ENCODE measurements around the gene BMERB1. TPM values are rescaled to one million over a fixed set of nuclear protein-coding genes. Genes with fewer than 3 reads are reported as not detected.
"Not testable (repeated sequence)": the region's sequence is repeated elsewhere in the genome, so short reads cannot be mapped to it uniquely, and the experiment has no call there.

BMERB1 gene
- total RNA-seq, 3 donors from 2014 or later: 25.3 to 77.8 (median 38.7) TPM

GRCh38 chr16:15605839-15606517 lies 171.6 kb downstream of the BMERB1 start:
- H3K27me3 ChIP-seq: no peaks in the 10 kb centered on the region
- H3K27ac ChIP-seq: no peak overlapping the region
- intact Hi-C loops (cut with DNase I; ENCODE audit: low total_unique reads): no loop called here
- no peaks in the 10 kb centered on the region for H3K4me1 ChIP-seq
- H3K9me3 ChIP-seq: no peaks in the 10 kb centered on the region
- H3K4me3 ChIP-seq: no peak overlapping the region
- DNase-seq (ENCODE audit: low spot score in 2 of 2): no peak
- no peak for TF ChIP-seq POLR2AphosphoS5 (IDR thresholded peaks at IDR 0.05)
- TF ChIP-seq CTCF (IDR thresholded peaks at IDR 0.05): no peak
- no peak for TF ChIP-seq POLR2A (IDR thresholded peaks at IDR 0.05)
- H3K36me3 ChIP-seq: peaks cover 15% of the 10 kb centered on the region

GRCh38 chr16:15606518-15607220 lies 172.3 kb downstream of the BMERB1 start:
- no peak for TF ChIP-seq POLR2AphosphoS5 (IDR thresholded peaks at IDR 0.05)
- no peak for TF ChIP-seq CTCF (IDR thresholded peaks at IDR 0.05)
- no peak for TF ChIP-seq POLR2A (IDR thresholded peaks at IDR 0.05)
- no peaks in the 10 kb centered on the region for H3K4me1 ChIP-seq
- H3K9me3 ChIP-seq: no peaks in the 10 kb centered on the region
- DNase-seq (ENCODE audit: low spot score in 2 of 2): no peak
- intact Hi-C loops (cut with DNase I; ENCODE audit: low total_unique reads): no loop called here
- no peak overlapping the region for H3K4me3 ChIP-seq
- H3K27me3 ChIP-seq: no peaks in the 10 kb centered on the region
- no peak overlapping the region for H3K27ac ChIP-seq
- H3K36me3 ChIP-seq: peaks cover 9% of the 10 kb centered on the region

GRCh38 chr16:15607221-15607699 lies 172.9 kb downstream of the BMERB1 start:
- H3K4me1 ChIP-seq; H3K9me3 ChIP-seq; H3K27me3 ChIP-seq; DNase-seq (ENCODE audit: low spot score in 2 of 2); H3K4me3 ChIP-seq; H3K36me3 ChIP-seq; intact Hi-C loops (cut with DNase I; ENCODE audit: low total_unique reads): not testable (repeated sequence)
- H3K27ac ChIP-seq: peak overlapping the region in 1 of 2 donors; percentile 33

- no peaks in the 10 kb centered on the region for H3K9me3 ChIP-seq
- H3K4me3 ChIP-seq: no peak overlapping the region
- peaks cover 6% of the 10 kb centered on the region for H3K36me3 ChIP-seq
- H3K4me1 ChIP-seq: no peaks in the 10 kb centered on the region
- intact Hi-C loops (cut with DNase I; ENCODE audit: low total_unique reads): no loop called here
- peak overlapping the region in 1 of 2 donors; percentile 33 for H3K27ac ChIP-seq
- no peaks in the 10 kb centered on the region for H3K27me3 ChIP-seq
- DNase-seq (ENCODE audit: low spot score in 2 of 2): no peak
- no peak for TF ChIP-seq POLR2A (IDR thresholded peaks at IDR 0.05)
- TF ChIP-seq CTCF (IDR thresholded peaks at IDR 0.05): no peak
- TF ChIP-seq POLR2AphosphoS5 (IDR thresholded peaks at IDR 0.05): no peak
These were observed 173.5 kb downstream of the BMERB1 start for GRCh38 chr16:15607700-15608396.

- Histone ChIP-seq H3K4me3 (no peak overlapping the region), H3K36me3 (no peaks in the 10 kb centered on the region), H3K27ac (no peak overlapping the region), H3K4me1 (no peaks in the 10 kb centered on the region), H3K9me3 (no peaks in the 10 kb centered on the region), H3K27me3 (no peaks in the 10 kb centered on the region)
- no peak for DNase-seq (ENCODE audit: low spot score in 2 of 2)
- intact Hi-C loops (cut with DNase I; ENCODE audit: low total_unique reads): no loop called here
- TF ChIP-seq POLR2AphosphoS5 (IDR thresholded peaks at IDR 0.05) (no peak), POLR2A (IDR thresholded peaks at IDR 0.05) (no peak), CTCF (IDR thresholded peaks at IDR 0.05) (no peak)
These were observed 174.3 kb downstream of the BMERB1 start for GRCh38 chr16:15608398-15609285.
